NK-92 (cell line): ENCODE results near the gene TNRC6A.
"Not testable (repeated sequence)": the region's sequence is repeated elsewhere in the genome, so short reads cannot be mapped to it uniquely, and the experiment has no call there.

ENCODE experiments used
- DNase-seq: peaks from one replicate; lab custom pipeline; 2025; ENCODE audit not compliant: unreplicated experiment; lab: John Stamatoyannopoulos, UW

TNRC6A gene

DNA sequence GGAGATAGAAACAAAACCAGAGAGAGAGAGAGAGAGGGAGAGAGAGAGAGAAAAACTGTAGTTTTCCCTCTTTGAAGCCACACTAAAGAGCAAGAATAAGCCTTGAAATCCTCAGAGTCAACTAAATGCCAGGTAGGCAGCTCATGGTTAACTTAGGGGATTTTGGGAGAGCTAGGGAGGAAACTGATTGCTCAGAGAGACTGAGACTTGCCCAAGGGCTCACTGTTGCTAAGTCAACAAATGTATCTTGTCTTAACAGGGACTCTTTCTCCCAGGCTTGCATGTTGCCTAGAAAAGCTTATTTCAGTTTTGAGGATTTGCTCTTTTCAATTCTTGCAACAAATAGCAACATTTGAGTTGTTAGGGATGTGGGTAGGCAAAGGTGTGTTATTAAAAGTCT lies 111.8 kb downstream of the TNRC6A start:
- no peak for DNase-seq

GRCh38 chr16:24844101-24845030 lies 114.9 kb downstream of the TNRC6A start:
- DNase-seq: no peak

DNA sequence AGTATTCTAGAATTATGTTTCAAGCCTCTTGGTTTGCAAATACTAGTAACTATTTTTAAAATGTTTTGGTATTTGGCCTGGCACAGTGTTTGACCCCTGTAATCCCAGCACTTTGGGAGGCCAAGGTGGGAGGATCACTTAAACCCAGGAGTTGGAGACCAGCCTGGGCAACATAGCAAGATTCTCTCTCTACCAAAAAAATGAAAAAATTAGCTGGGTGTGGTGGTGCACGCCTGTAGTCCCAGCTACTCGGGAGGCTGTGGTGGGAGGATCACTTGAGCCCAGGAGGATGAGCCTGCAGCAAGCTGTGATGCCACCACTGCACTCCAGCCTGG lies 115.5 kb downstream of the TNRC6A start:
- DNase-seq: not testable (repeated sequence)

- no peak for DNase-seq
Observed at GRCh38 chr16:24845726-24846547, 116.5 kb downstream of the TNRC6A start, which contains the start of gene SLC5A11. Gene SLC5A11 (plus strand): TSS chr16:24845963. CDS start chr16:24858644, 12,681 bp downstream.

- no peak for DNase-seq
Observed at GRCh38 chr16:24846548-24847357, 117.3 kb downstream of the TNRC6A start.

- no peak for DNase-seq
Observed at GRCh38 chr16:24847358-24847664, 117.9 kb downstream of the TNRC6A start.

DNA sequence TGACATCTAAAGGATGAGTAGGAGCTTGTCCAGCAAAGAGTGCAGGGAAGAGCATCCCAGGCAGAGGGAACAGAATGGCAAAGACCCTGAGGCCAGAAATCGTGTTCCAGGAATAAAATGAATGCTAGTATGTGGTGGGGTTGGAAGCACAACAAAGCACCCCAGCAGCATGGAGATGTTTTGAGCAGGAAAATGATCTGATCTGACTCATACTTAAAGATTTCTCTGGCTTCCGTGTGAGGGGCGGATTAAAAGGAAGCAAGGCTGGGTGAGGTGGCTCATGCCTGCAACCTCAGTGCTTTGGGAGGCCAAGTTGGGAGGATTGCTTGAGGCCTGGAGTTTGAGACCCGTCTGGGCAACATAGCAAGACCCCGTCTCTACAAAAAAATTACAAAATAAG lies 118.6 kb downstream of the TNRC6A start:
- no peak for DNase-seq

DNA sequence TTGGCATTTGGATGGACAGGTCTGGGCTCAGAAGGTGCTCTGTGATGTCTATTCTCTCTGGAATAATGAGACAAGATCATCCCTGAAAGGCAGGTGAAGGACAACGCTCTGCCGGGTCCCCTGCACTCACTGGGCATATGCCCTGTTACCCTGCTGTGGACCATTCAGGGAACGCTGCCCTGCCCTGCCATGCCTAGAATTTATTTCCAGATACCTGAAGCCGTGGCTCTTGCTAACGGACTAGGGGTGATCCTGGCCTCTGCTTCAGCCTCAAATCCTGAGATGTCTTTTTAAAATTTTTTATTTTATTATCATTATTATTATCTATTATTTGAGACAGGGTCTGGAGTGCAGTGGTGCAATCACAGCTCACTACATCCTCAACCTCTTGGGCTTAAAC lies 120.2 kb downstream of the TNRC6A start:
- no peak for DNase-seq

DNA sequence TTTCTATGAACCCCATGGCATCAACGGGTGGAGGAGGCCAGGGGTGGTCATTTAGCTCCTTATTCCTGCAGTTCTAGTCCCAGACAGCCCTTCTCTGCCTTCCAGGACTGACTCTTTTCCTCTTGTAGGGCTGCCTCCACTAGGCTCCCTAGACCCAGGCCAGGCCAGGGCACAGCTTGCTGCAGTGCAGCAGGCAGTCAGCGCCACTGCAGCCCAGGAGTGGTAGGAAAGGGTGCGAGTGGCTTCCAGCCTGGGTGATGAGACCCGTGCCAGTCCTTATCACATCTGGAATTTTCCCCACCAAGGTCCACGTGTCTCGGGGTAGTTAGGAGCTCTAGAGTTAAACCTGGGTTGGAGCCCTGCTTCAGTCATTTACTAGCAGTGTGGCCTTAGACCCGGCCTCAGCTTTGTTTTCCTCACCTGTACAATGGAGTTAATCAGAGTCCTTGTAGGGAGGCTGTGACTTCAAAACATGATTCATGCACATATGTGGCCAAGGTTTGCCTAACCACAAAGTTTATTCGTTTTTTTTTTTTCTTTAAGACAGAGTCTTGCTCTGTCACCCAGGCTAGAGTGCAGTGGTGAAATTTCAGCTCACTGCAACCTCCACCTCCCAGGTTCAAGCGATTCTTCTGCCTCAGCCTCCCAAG lies 121.0 kb downstream of the TNRC6A start:
- no peak for DNase-seq

DNA sequence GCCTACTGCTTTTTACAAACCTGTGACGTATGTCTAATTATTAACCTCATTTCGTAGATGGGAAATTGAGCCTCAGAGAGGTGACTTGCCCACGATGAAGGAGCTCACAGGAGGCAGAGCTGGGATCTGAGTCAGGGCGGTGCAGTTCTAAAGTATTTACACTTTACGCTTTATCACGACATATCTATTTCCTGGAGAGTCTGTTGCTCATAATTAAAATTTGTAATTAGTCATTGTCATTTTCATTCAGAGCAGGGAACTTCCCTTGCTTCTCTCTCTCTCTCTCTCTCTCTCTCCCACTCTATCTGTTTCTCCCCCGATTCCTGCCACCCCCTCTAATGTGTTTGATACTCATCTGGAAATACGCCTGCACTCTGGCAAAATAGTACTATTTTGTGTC lies 122.2 kb downstream of the TNRC6A start:
- DNase-seq: no peak

DNA sequence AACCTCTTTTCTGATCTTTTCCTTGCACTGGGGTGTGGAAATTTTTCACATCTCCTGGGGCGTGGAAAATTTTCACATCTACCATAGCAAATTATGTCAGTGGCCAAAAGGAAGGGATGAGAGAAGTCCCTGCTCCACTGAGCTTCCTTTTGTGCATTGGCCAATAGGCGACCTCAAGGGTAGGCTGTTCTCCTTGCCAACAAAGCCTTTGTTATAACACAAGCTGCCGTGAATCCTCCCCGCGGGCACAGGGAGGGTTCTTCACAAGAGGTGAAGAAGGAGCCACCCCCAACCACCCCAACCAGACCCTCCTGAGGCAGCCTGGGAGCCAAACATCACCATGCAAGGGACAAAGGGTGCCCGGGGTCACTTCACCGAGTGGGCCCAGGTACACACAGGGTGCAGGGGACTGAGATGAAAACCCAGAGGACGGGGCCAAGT lies 122.8 kb downstream of the TNRC6A start:
- no peak for DNase-seq

DNA sequence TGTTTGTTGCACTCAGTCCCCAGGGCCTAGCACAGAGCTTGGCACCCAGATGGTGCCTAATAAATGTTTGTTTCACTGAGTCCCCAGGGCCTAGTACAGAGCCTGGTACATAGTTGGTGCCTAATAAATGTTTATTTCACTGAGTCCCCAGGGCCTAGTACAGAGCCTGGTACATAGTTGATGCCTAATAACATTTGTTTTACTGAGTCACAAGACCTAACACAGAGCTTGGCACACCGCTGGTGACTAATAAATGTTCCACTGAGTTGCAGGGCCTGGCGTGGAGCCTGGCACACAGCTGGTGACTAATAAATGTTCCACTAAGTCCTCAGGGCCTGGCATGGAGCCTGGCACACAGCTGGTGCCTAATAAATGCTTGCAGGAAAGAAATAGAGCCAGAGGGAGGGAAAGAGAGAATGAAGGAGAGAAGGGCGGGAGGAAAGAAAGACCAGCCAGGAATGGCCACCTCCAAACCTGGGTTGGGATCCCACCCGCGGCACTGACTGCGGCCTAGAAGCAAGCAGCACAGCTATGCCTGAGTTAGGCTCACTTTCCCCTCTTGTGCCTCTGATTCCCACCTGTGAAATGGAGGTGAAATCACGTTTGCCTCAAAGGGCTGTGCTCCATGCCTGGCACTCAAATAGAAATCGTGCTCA lies 123.8 kb downstream of the TNRC6A start:
- DNase-seq: no peak

- no peak for DNase-seq
Observed at GRCh38 chr16:24853830-24854229, 124.4 kb downstream of the TNRC6A start.

DNA sequence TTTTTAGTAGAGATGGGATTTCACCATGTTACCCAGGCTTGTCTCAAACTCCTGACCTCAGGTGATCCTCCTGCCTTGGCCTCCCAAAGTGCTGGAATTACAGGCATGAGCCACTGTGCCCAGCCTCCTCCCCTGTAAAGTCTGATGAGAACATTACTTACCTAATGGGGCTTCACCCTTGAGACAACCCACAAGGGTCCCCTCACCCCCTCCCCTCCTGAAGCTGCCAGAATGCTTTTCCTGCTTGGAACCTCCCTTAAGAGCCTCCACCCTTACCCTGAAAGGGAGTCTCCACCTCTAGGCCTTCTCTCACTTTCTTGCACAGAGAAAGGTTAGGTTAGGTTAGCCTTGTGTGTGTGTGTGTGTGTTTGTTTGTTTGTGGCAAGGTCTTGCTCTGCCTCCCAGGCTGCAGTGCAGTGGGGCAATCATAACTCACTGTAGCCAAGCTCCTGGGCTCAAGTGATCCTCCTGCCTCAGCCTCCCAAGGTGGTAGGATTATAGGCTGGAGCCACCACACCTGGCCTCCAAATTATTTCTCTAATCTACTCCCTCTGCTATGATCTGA lies 125.2 kb downstream of the TNRC6A start:
- DNase-seq: no peak

- DNase-seq: no peak
Observed at GRCh38 chr16:24855678-24856077, 126.2 kb downstream of the TNRC6A start.

GRCh38 chr16:24856871-24857270 lies 127.4 kb downstream of the TNRC6A start:
- DNase-seq: not testable (repeated sequence)

DNA sequence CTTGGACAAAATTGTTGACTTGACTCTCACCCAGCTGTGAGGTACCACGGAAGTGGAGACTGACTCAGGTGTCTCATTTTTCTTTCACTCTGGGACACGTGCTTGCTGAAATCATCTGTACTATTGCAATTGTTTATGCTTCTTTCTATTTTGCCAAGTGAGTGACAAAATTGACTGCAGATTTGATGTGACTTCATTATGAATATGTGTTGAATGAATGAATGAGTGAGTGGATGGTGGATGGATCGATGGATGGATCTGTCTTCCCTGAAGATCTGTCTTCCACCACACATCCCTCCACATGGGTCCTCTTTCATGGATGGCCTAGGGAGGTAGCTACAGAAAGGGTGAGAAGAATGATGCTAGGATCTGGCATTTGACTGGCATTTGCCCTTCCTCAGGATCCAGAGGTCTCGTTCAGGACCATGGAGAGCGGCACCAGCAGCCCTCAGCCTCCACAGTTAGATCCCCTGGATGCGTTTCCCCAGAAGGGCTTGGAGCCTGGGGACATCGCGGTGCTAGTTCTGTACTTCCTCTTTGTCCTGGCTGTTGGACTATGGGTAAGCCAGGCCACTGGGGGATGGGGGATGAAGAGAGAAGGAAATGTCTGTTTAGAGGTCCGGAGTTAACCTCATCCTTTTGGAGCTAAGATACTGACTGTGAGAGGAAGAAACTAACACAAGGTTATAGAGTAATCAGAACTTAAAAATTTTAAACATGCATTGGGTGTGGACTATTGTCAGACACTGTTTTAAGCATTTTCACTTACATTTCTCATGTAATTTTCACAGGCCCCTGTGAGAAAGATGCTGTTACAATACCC lies 129.0 kb downstream of the TNRC6A start:
- no peak for DNase-seq

- no peak for DNase-seq
Observed at GRCh38 chr16:24861461-24861860, 132.0 kb downstream of the TNRC6A start.
